Activated B cell treated with CpG ODN at 0.5 μM for 24 hours (primary cell): ENCODE data around the gene SLC49A4. TPM values are rescaled to one million over a fixed set of nuclear protein-coding genes. Genes with fewer than 3 reads are reported as not detected.

Source experiments
- ATAC-seq: fragments of 200-7000 bp; cut with Tn5 transposase; one replicate; pipeline ENCODE4 v1.10.0; 2021; ENCODE audit warnings: low read depth, mild to moderate bottlenecking, moderate library complexity
- CTCF ChIA-PET: fragments of 350-600 bp; sonication (Branson Sonifier 250); formaldehyde crosslinking; loops from one replicate; lab custom pipeline; 2021; ENCODE audit warnings: antibody characterized with exemption; lab: Charles Lee
- POLR2A ChIA-PET: fragments of 350-600 bp; sonication (Branson Sonifier 250); formaldehyde crosslinking; loops from one replicate; lab custom pipeline; 2021; ENCODE audit warnings: antibody characterized with exemption; lab: Charles Lee
- DNase-seq: peaks from one replicate; pipeline ENCODE4 v3.0.0; 2022
- H3K27ac Mint-ChIP-seq: one replicate; pipeline ENCODE4 v1.8.0; 2020; ENCODE audit warnings: mixed read lengths
- H3K27me3 Mint-ChIP-seq: one replicate; pipeline ENCODE4 v1.8.0; 2021; ENCODE audit warnings: mixed read lengths
- H3K36me3 Mint-ChIP-seq: one replicate; pipeline ENCODE4 v1.8.0; 2021; ENCODE audit warnings: low read depth, mixed read lengths
- H3K4me1 Mint-ChIP-seq: one replicate; pipeline ENCODE4 v1.8.0; 2021; ENCODE audit warnings: mixed read lengths
- H3K4me3 Mint-ChIP-seq: one replicate; pipeline ENCODE4 v1.8.0; 2020; ENCODE audit warnings: mild to moderate bottlenecking, mixed read lengths
- H3K9me3 Mint-ChIP-seq: one replicate; pipeline ENCODE4 v1.8.0; 2020; ENCODE audit warnings: mixed read lengths
- intact Hi-C: fragments of 100-400 bp; cut with micrococcal nuclease; formaldehyde crosslinking; loops from one replicate; pipeline ENCODE4 v1.15.1; 2024
- total RNA-seq: library from RNA; stranded (reverse); gene quantifications from 2 replicates; pipeline ENCODE4 v1.2.3, GENCODE V29; 2022
- TF ChIP-seq, protein P1 (sequence below): fragments of 200-600 bp; IDR thresholded peaks from one replicate; pipeline ENCODE4 v1.8.0; 2022; ENCODE audit warnings: antibody characterized with exemption, mild to moderate bottlenecking

SLC49A4 gene
- total RNA-seq, 1 donor from 2014 or later: 3.2 TPM

DNA sequence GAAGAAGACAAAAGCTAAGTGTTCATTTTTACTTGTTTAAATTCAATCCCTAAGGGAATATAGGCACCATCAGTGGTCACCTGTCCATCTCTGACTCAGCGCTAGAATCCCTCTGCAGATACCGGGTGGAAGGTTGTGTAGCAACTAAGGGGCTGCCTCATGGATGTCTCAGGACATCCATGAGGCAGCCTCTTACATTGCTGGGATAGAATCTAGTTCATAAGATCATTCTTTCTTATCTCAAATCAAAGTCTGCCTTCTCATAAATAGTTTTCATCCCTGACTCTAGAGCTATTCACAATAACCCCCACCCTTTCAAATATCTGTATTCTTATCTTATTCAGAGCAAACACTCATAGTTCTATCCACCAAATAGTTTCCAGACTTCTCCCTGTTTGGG is 39.4 kb upstream of the SLC49A4 start:
- H3K27ac Mint-ChIP-seq: no peak overlapping the region
- TF ChIP-seq, protein P1, sequence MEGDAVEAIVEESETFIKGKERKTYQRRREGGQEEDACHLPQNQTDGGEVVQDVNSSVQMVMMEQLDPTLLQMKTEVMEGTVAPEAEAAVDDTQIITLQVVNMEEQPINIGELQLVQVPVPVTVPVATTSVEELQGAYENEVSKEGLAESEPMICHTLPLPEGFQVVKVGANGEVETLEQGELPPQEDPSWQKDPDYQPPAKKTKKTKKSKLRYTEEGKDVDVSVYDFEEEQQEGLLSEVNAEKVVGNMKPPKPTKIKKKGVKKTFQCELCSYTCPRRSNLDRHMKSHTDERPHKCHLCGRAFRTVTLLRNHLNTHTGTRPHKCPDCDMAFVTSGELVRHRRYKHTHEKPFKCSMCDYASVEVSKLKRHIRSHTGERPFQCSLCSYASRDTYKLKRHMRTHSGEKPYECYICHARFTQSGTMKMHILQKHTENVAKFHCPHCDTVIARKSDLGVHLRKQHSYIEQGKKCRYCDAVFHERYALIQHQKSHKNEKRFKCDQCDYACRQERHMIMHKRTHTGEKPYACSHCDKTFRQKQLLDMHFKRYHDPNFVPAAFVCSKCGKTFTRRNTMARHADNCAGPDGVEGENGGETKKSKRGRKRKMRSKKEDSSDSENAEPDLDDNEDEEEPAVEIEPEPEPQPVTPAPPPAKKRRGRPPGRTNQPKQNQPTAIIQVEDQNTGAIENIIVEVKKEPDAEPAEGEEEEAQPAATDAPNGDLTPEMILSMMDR: no peak
- H3K36me3 Mint-ChIP-seq: peaks cover 71% of the 10 kb centered on the region
- ChIA-PET POLR2A (no interaction called here), CTCF (interaction anchor here (0.6 to 1.7 kb wide), 10 partner anchors 10 to 276 kb away, joined by 3 to 16 read pairs (median 4); partner anchors contain the start of gene SEMA5B)
- intact Hi-C loops: loop anchor here (1.0 to 10.0 kb wide), 5 partner anchors 187 to 803 kb away; no protein-coding TSS in a partner anchor
- no peak overlapping the region for H3K4me3 Mint-ChIP-seq
- H3K9me3 Mint-ChIP-seq: peaks cover 2% of the 10 kb centered on the region
- no peaks in the 10 kb centered on the region for H3K27me3 Mint-ChIP-seq
- DNase-seq (no peak), ATAC-seq (no peak)
- no peaks in the 10 kb centered on the region for H3K4me1 Mint-ChIP-seq

DNA sequence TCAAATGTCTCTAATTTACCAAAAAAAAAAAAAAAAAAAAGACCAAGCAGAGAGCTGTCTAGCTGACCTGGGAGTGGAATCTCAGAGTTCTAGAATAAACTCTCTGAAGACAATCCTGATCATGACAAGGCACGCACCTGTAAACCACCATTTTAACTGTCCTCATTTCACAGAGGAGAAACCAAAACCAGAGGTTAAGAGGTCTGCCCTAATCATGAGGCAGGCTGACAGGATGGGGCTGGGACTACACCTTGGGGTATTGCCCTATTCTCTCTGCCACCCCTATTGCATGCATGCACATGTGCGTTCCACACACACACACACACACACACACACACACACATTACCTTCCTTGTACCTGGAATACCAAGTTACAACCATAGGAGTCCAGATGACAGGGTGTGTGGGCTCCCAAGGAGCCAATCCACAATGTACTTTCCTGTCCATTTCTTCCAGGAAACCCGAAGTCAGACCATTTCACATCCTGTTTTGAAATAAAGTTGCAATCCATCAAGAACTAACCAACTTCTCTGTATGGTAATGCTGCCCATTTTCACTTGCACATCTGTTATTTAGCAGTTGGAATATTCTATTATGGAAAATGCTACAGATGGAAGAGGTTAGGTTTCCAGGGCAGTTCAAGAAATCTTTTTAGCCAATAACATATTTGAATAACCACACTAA is 35.9 kb upstream of the SLC49A4 start:
- POLR2A ChIA-PET: interaction anchor here (0.6 kb wide), 1 partner anchor 142 kb away, joined by 3 read pairs; no protein-coding TSS in a partner anchor
- Mint-ChIP-seq H3K27ac (no peak overlapping the region), H3K4me1 (peaks cover 9% of the 10 kb centered on the region), H3K27me3 (no peaks in the 10 kb centered on the region), H3K36me3 (peaks cover 52% of the 10 kb centered on the region), H3K9me3 (peaks cover 2% of the 10 kb centered on the region), H3K4me3 (no peak overlapping the region)
- ATAC-seq (no peak), DNase-seq (no peak)
- CTCF ChIA-PET: no interaction called here
- TF ChIP-seq, protein P1: no peak
- intact Hi-C loops: loop anchor here (5.0 to 10.0 kb wide), 2 partner anchors 183 to 496 kb away; no protein-coding TSS in a partner anchor

DNA sequence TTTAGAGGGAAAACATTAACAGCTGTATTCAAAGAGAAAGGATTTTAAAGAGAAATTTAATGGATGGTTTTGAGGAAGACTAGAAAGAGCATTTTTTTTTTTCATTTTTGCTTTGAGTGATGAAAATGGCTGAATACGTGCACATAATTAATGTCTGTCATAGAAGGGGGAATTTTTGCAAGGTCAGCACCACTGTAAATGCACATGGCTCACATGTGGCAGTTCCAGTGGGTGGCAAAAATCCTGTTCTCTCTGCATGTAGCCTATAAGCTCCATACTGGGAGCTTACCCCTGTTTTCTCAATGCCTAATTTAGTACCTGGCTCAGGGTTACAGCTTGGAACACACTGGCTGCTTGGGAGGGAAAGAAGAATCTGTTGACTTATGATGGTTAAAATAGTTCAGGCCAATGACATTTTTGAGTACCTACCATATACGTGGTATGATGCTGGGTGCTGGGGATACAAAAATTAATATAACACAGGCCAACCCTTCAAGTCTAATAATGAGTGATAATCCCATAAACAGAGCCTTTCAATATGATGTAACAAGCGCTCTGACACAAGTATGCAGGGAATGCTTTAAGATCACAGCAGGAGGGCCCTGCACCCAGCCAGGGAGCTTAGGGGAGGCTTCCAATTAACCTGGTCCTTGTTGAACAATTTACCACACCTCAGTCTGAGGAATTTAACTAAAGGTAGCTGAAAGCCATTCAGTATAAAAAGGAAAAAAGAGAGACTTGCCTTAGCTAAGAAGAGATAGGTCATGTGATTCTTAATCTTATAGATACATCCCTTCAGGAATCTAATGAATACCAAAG is 34.2 kb upstream of the SLC49A4 start:
- no peaks in the 10 kb centered on the region for H3K27me3 Mint-ChIP-seq
- intact Hi-C loops: no loop called here
- no peak overlapping the region for H3K4me3 Mint-ChIP-seq
- ChIA-PET POLR2A (interaction anchor here (0.6 to 0.7 kb wide), 2 partner anchors 15 to 659 kb away, joined by 3 to 13 read pairs; no protein-coding TSS in a partner anchor), CTCF (no interaction called here)
- H3K27ac Mint-ChIP-seq: no peak overlapping the region
- H3K36me3 Mint-ChIP-seq: peaks cover 43% of the 10 kb centered on the region
- peaks cover 9% of the 10 kb centered on the region for H3K4me1 Mint-ChIP-seq
- H3K9me3 Mint-ChIP-seq: no peaks in the 10 kb centered on the region
- ATAC-seq (no peak), DNase-seq (no peak)
- TF ChIP-seq, protein P1: no peak

DNA sequence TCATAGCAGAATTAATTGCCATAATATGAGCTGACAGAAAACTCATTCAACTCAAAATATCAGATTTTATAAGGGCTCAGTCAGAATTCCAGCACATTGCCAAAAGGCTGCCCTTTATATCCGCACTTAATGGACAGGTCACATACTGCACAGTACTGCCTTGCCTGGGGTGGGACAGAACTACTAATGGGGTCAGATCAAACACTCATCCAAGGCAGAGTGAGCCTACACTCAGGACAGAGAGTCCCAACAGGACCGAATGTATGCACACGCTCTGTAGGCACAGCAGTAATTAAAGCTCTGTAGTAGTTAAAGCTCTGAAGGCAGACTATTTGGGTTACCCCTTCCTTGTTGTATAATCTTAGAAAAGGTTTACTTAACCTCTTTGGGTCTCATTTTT is 28.4 kb upstream of the SLC49A4 start:
- Mint-ChIP-seq H3K4me1 (peaks cover 9% of the 10 kb centered on the region), H3K4me3 (no peak overlapping the region), H3K27me3 (no peaks in the 10 kb centered on the region), H3K36me3 (peaks cover 40% of the 10 kb centered on the region), H3K27ac (peak overlapping the region; percentile 46), H3K9me3 (no peaks in the 10 kb centered on the region)
- ATAC-seq (no peak), DNase-seq (no peak)
- POLR2A ChIA-PET: no interaction called here
- intact Hi-C loops: no loop called here
- CTCF ChIA-PET: no interaction called here
- TF ChIP-seq, protein P1: no peak
